HG03378 (cell line): Measurements from ENCODE around the gene MTURN.
"Not testable (repeated sequence)": the region's sequence is repeated elsewhere in the genome, so short reads cannot be mapped to it uniquely, and the experiment has no call there.

Source experiments
- ATAC-seq: cut with Tn5 transposase; IDR thresholded peaks from one replicate; pipeline ENCODE4 v1.9.1; 2021; ENCODE audit warnings: mild to moderate bottlenecking, moderate library complexity; ENCODE audit not compliant: unreplicated experiment

Gene MTURN

GRCh38 chr7:30177186-30177585 is 42.4 kb downstream of the MTURN start:
- no peak for ATAC-seq

- ATAC-seq = no peak
Measured at GRCh38 chr7:30177965-30178364, 43.2 kb downstream of the MTURN start.

- peak; percentile 91 for ATAC-seq
Measured at GRCh38 chr7:30178748-30179436, 44.1 kb downstream of the MTURN start.

- no peak for ATAC-seq
Measured at GRCh38 chr7:30180718-30181117, 45.9 kb downstream of the MTURN start.

GRCh38 chr7:30181211-30181610 is 46.4 kb downstream of the MTURN start:
- no peak for ATAC-seq

GRCh38 chr7:30181736-30182522 is 47.1 kb downstream of the MTURN start:
- ATAC-seq = no peak

- ATAC-seq = no peak
Measured at GRCh38 chr7:30182814-30183213, 48.0 kb downstream of the MTURN start.

- no peak for ATAC-seq
Measured at GRCh38 chr7:30183749-30184369, 49.1 kb downstream of the MTURN start.

- ATAC-seq = no peak
Measured at GRCh38 chr7:30184791-30185487, 50.2 kb downstream of the MTURN start.

- ATAC-seq = no peak
Measured at GRCh38 chr7:30185496-30185895, 50.7 kb downstream of the MTURN start.

GRCh38 chr7:30186725-30187124 is 51.9 kb downstream of the MTURN start:
- ATAC-seq = no peak

GRCh38 chr7:30187513-30187912 is 52.7 kb downstream of the MTURN start:
- no peak for ATAC-seq

GRCh38 chr7:30188381-30188780 is 53.6 kb downstream of the MTURN start:
- not testable (repeated sequence) for ATAC-seq

GRCh38 chr7:30188811-30189210 is 54.0 kb downstream of the MTURN start:
- ATAC-seq = no peak

GRCh38 chr7:30191809-30192208 is 57.0 kb downstream of the MTURN start:
- no peak for ATAC-seq

GRCh38 chr7:30193336-30193943 is 58.7 kb downstream of the MTURN start:
- no peak for ATAC-seq

- no peak for ATAC-seq
Measured at GRCh38 chr7:30196408-30196807, 61.6 kb downstream of the MTURN start.

GRCh38 chr7:30197438-30197837 is 62.7 kb downstream of the MTURN start:
- no peak for ATAC-seq

- ATAC-seq = no peak
Measured at GRCh38 chr7:30199271-30199670, 64.5 kb downstream of the MTURN start.

GRCh38 chr7:30200591-30200990 is 65.8 kb downstream of the MTURN start:
- ATAC-seq = no peak

- peak; percentile 81 for ATAC-seq
Measured at GRCh38 chr7:30201161-30201666, 66.4 kb downstream of the MTURN start.
